DMS153 treated with DMSO at 0.1 percent for 48 hours (cell line): ENCODE results near the gene RAC3.

Experiments used
- DNase-seq: peaks from one replicate; lab custom pipeline; 2025; ENCODE audit not compliant: unreplicated experiment; lab: John Stamatoyannopoulos, UW

The RAC3 gene

GRCh38 chr17:81998691-81999438, 32.6 kb upstream of the RAC3 start:
- DNase-seq: no peak

- DNase-seq: no peak
Measured at GRCh38 chr17:81999587-81999975, 31.9 kb upstream of the RAC3 start.

GRCh38 chr17:81999976-82000802, 31.3 kb upstream of the RAC3 start:
- no peak for DNase-seq

- DNase-seq: no peak
Measured at GRCh38 chr17:82000803-82001570, 30.5 kb upstream of the RAC3 start.

GRCh38 chr17:82001571-82002056, 29.9 kb upstream of the RAC3 start:
- no peak for DNase-seq

- no peak for DNase-seq
Measured at GRCh38 chr17:82003411-82004381, 27.8 kb upstream of the RAC3 start.

- DNase-seq: no peak
Measured at GRCh38 chr17:82004517-82005455, 26.7 kb upstream of the RAC3 start.

GRCh38 chr17:82005701-82006348, 25.7 kb upstream of the RAC3 start:
- DNase-seq: no peak

- DNase-seq: no peak
Measured at GRCh38 chr17:82006468-82007227, 24.8 kb upstream of the RAC3 start.

- DNase-seq: no peak
Measured at GRCh38 chr17:82007228-82007494, 24.3 kb upstream of the RAC3 start.

GRCh38 chr17:82007495-82008257, 23.8 kb upstream of the RAC3 start:
- no peak for DNase-seq

- DNase-seq: no peak
Measured at GRCh38 chr17:82008258-82008940, 23.1 kb upstream of the RAC3 start.

- no peak for DNase-seq
Measured at GRCh38 chr17:82008941-82009405, 22.5 kb upstream of the RAC3 start.

- DNase-seq: no peak
Measured at GRCh38 chr17:82009413-82009812, 22.1 kb upstream of the RAC3 start.

GRCh38 chr17:82010575-82011525, 20.6 kb upstream of the RAC3 start:
- no peak for DNase-seq
